Activated CD4-positive, alpha-beta T cell treated with anti-CD3 and anti-CD28 coated beads for 36 hours (primary cell): ENCODE data around the gene SUPT20H. TPM values are rescaled to one million over a fixed set of nuclear protein-coding genes. Genes with fewer than 3 reads are reported as not detected.
A peak's percentile ranks its signal among the peaks of the same experiment; 100 is the strongest.
"Not testable (repeated sequence)": the region's sequence is repeated elsewhere in the genome, so short reads cannot be mapped to it uniquely, and the experiment has no call there.

Experiments
- ATAC-seq: fragments of 200-7000 bp; cut with Tn5 transposase; one replicate; pipeline ENCODE4 v1.10.0; 2021; ENCODE audit warnings: mild to moderate bottlenecking, moderate library complexity
- CTCF ChIA-PET: fragments of 350-600 bp; sonication (Branson Sonifier 250); formaldehyde crosslinking; loops from one replicate; lab custom pipeline; 2021; ENCODE audit warnings: antibody characterized with exemption; lab: Charles Lee
- POLR2A ChIA-PET: fragments of 350-600 bp; sonication (Branson Sonifier 250); formaldehyde crosslinking; loops from one replicate; lab custom pipeline; 2021; ENCODE audit warnings: antibody characterized with exemption, inconsistent platforms; lab: Charles Lee
- DNase-seq: peaks from one replicate; pipeline ENCODE4 v3.0.0-alpha.2; 2020
- H3K27ac Mint-ChIP-seq: one replicate; pipeline ENCODE4 v1.8.0; 2021; ENCODE audit warnings: mixed read lengths
- H3K27me3 Mint-ChIP-seq: one replicate; pipeline ENCODE4 v1.8.0; 2021; ENCODE audit warnings: mixed read lengths
- H3K36me3 Mint-ChIP-seq: one replicate; pipeline ENCODE4 v1.8.0; 2021; ENCODE audit warnings: low read depth, mixed read lengths
- H3K4me1 Mint-ChIP-seq: one replicate; pipeline ENCODE4 v1.8.0; 2021; ENCODE audit warnings: mixed read lengths
- H3K4me3 Mint-ChIP-seq: one replicate; pipeline ENCODE4 v1.8.0; 2021; ENCODE audit warnings: mild to moderate bottlenecking, moderate library complexity, mixed read lengths
- H3K9me3 Mint-ChIP-seq: one replicate; pipeline ENCODE4 v1.8.0; 2021; ENCODE audit warnings: low read depth, mixed read lengths
- intact Hi-C, 2 experiments: fragments of 100-400 bp; cut with DNase I in 1 of 2; cut with micrococcal nuclease in 1 of 2; formaldehyde crosslinking; loops; one replicate each; pipeline versions ENCODE4 v1.14.2 to v1.15.1; 2022 to 2024; cut with DNase I, micrococcal nuclease
- total RNA-seq, 2 experiments: library from RNA; stranded (reverse); gene quantifications; one replicate each; pipeline ENCODE4 v1.2.3, GENCODE V29; 2021

The SUPT20H gene
- total RNA-seq, 2 experiments from 2014 or later: 67.2 to 69.4 TPM

DNA sequence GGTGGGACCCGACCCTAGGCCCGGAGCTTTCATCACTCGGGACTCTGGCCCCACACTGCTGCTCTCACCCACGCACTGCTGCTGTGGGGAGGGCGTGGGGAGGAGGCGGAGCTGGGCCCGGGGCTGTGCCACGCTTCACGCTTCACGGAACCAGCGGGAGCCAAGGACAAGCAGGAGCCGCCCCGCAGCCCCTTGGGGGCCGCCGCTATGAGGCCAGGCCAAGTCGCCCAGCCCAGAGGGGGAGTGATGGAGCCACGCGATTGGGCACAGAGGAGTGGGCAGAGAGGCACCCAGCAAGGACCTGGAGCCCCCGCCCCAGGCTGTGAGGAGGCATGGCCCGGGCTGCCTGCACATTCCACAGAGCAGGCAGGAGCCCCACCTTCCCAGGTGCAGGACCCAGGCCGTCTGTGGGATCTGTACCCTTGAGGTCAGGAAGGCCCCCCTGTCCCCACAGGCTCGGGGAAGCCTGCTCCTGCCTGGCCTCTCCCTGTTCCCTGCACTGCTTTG, 10.2 kb upstream of the SUPT20H start:
- ChIA-PET POLR2A (interaction anchor here (0.7 kb wide), 1 partner anchor 1298 kb away, joined by 3 read pairs; no protein-coding TSS in a partner anchor), CTCF (no interaction called here)
- no peak overlapping the region for H3K4me3 Mint-ChIP-seq
- intact Hi-C loops: loop anchor here in 1 of 2 experiments (2.0 to 10.0 kb wide), 4 partner anchors 211 to 1848 kb away; no protein-coding TSS in a partner anchor
- no peaks in the 10 kb centered on the region for H3K9me3 Mint-ChIP-seq
- no peaks in the 10 kb centered on the region for H3K4me1 Mint-ChIP-seq
- DNase-seq (no peak), ATAC-seq (no peak)
- H3K36me3 Mint-ChIP-seq: no peaks in the 10 kb centered on the region
- H3K27me3 Mint-ChIP-seq: no peaks in the 10 kb centered on the region
- H3K27ac Mint-ChIP-seq: no peak overlapping the region

DNA sequence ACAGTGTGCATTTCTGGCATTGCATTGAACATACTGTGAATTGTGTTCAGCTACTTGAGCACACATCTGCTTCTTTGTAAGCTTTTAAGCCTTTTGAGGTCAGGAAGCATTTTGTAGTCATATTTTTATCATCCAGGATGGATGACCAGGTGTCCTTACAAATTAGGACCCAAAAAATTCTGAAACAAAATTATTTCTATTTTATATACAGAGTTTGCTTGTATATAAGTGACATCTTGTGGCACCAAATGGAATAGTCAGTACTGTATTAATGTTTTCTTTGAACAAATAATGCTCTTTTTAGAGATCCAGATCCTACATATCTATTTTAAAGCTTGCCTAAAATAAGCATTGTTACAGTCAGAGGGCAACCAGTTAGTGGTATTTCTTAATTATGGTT, 9.5 kb upstream of the SUPT20H start:
- intact Hi-C loops: loop anchor here in 1 of 2 experiments (2.0 kb wide), 1 partner anchor 210 kb away; no protein-coding TSS in a partner anchor
- Mint-ChIP-seq H3K27me3 (no peaks in the 10 kb centered on the region), H3K36me3 (no peaks in the 10 kb centered on the region), H3K9me3 (no peaks in the 10 kb centered on the region), H3K27ac (no peak overlapping the region), H3K4me1 (no peaks in the 10 kb centered on the region), H3K4me3 (no peak overlapping the region)
- DNase-seq (no peak), ATAC-seq (no peak)
- CTCF ChIA-PET: no interaction called here
- POLR2A ChIA-PET: interaction anchor here (0.7 kb wide), 1 partner anchor 1299 kb away, joined by 3 read pairs; no protein-coding TSS in a partner anchor

DNA sequence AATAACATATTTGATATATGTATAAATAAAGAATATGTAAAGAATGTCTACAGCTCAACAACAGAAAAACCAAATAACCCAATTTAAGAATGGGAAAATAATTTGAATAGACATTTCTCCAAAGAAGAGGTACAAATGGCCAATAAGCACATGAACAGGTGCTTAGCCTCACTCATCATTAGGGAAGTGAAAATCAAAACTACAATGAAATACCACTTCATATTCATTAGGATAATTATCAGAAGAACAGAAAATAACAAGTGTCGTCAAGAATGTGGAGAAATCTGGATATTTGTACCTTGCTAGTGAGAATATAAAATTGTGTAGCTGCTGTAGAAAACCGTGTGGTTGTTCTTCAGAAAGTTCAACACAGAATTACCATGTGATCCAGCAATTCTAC, 8.4 kb upstream of the SUPT20H start:
- Mint-ChIP-seq H3K27me3 (no peaks in the 10 kb centered on the region), H3K36me3 (no peaks in the 10 kb centered on the region), H3K4me3 (no peak overlapping the region), H3K27ac (no peak overlapping the region), H3K9me3 (no peaks in the 10 kb centered on the region), H3K4me1 (no peaks in the 10 kb centered on the region)
- intact Hi-C loops: loop anchor here in 1 of 2 experiments (2.0 kb wide), 1 partner anchor 209 kb away; no protein-coding TSS in a partner anchor
- ATAC-seq: no peak
- ChIA-PET CTCF (no interaction called here), POLR2A (no interaction called here)
- DNase-seq: no peak

DNA sequence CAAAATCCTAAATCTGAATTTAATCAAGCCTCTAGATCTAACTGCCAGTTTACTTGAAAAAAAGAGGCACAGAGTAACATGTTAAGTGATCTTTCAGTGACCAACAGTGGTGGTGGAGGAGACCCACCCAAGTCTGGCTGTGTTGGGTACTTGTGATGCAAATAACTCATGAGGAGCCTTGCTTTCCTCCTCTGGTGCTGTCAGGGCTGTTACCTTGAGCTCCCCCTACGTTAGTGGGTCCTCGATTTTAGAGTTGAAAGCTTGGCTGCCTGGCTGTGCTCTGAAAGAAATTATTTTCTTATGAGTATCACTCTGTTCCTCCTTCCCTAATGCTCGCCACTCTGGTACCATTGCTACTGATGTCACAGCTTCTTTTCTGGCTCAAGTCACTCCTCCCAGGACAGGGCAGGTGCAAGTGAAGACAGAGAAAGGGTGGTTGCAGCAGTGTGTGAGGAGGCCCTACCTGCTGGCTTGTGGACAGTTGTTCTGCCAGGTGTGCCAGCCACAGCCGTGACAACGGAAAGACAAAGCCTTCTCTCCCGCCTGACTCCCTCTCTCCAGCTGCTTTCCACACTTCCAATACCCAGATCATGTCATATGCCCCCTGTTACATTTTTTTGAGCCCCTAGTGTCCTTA, 6.5 kb upstream of the SUPT20H start:
- H3K36me3 Mint-ChIP-seq: no peaks in the 10 kb centered on the region
- no peaks in the 10 kb centered on the region for H3K9me3 Mint-ChIP-seq
- intact Hi-C loops: no loop called here
- no peaks in the 10 kb centered on the region for H3K27me3 Mint-ChIP-seq
- ATAC-seq (no peak), DNase-seq (no peak)
- no peak overlapping the region for H3K4me3 Mint-ChIP-seq
- H3K27ac Mint-ChIP-seq: no peak overlapping the region
- CTCF ChIA-PET: interaction anchor here (0.7 kb wide), 1 partner anchor 83 kb away, joined by 3 read pairs; no protein-coding TSS in a partner anchor
- POLR2A ChIA-PET: no interaction called here
- H3K4me1 Mint-ChIP-seq: no peaks in the 10 kb centered on the region

DNA sequence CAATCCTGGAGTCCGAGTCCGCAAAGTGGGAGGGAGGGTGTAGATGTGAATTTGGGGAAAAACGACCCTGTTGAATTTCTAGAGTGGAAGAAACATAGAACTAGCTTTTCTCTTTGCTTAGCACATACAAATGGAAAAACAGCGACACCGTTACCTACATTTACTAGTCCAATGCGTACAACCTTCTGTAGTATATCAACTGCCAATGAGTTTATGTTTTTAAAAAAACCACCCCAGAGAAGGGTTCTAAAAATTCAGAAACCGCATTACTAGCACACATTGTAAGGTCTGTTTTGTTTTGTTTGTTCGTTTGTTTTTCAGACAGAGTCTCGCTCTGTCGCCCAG, 332 bp upstream of the SUPT20H start:
- Mint-ChIP-seq H3K4me1 (peaks cover 29% of the 10 kb centered on the region), H3K27me3 (no peaks in the 10 kb centered on the region), H3K27ac (peak overlapping the region; percentile 88), H3K4me3 (peak overlapping the region; percentile 98), H3K9me3 (peaks cover 2% of the 10 kb centered on the region), H3K36me3 (peaks cover 26% of the 10 kb centered on the region)
- ATAC-seq: peak; percentile 28
- no peak for DNase-seq
- ChIA-PET POLR2A (no interaction called here), CTCF (no interaction called here)
- intact Hi-C loops: loop anchor here (1.0 to 5.0 kb wide), 7 partner anchors 61 to 1977 kb away; partner anchors contain the start of genes ALG5 (in 2 of the 2), UFM1 (in 2 of the 2) and RFXAP (in 1 of the 2)

DNA sequence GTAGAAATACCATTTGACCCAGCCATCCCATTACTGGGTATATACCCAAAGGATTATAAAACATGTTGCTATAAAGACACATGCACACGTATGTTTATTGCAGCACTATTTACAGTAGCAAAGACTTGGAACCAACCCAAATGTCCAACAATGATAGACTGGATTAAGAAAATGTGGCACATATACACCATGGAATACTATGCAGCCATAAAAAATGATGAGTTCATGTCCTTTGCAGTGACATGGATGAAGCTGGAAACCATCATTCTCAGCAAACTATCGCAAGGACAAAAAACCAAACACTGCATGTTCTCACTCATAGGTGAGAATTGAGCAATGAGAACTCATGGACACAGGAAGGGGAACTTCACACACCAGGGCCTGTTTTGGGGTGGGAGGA, 3.3 kb downstream of the SUPT20H start:
- H3K9me3 Mint-ChIP-seq, POLR2A ChIA-PET, CTCF ChIA-PET, DNase-seq, ATAC-seq, H3K4me3 Mint-ChIP-seq, H3K27me3 Mint-ChIP-seq, H3K27ac Mint-ChIP-seq: not testable (repeated sequence)
- intact Hi-C loops: loop anchor here in 1 of 2 experiments (5.0 kb wide), 1 partner anchor 1291 kb away; the partner anchor contains the start of gene UFM1
- peaks cover 55% of the 10 kb centered on the region for H3K4me1 Mint-ChIP-seq
- peaks cover 54% of the 10 kb centered on the region for H3K36me3 Mint-ChIP-seq

DNA sequence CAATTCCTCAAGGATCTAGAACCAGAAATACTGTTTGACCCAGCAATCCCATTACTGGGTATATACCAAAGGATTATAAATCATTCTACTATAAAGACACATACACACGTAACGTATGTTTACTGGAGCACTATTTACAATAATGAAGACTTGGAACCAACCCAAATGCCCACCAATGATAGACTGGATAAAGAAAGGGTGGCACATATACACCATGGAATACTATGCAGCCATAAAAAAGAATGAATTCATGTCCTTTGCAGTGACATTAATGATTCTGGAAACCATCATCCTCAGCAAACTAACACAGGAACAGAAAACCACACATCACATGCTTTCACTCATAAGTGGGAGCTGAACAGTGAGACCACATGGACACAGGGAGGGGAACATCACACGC, 6.4 kb downstream of the SUPT20H start:
- DNase-seq, ATAC-seq, H3K9me3 Mint-ChIP-seq, H3K4me3 Mint-ChIP-seq, intact Hi-C loops, H3K27ac Mint-ChIP-seq, H3K27me3 Mint-ChIP-seq, POLR2A ChIA-PET, CTCF ChIA-PET: not testable (repeated sequence)
- Mint-ChIP-seq H3K4me1 (peaks cover 51% of the 10 kb centered on the region), H3K36me3 (peaks cover 54% of the 10 kb centered on the region)

DNA sequence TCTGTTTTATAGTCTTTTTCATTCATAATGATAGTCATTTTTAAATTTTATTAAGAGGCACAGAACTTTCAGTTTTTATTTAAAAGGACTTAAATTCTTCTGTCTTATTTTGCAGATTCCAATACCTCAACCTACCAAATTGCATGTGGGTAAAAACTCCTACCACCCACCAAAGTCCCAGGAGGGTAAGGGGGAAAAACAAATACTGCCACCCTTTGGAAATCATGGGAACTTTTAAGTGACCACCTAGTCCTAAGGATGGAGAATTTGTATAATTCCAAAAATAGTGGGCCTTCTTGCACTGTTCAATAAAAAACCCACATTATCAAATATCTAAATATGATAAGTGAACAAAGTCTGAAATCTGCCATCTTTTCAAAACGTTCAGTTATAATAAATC, 9.7 kb downstream of the SUPT20H start:
- peaks cover 47% of the 10 kb centered on the region for H3K36me3 Mint-ChIP-seq
- CTCF ChIA-PET: no interaction called here

DNA sequence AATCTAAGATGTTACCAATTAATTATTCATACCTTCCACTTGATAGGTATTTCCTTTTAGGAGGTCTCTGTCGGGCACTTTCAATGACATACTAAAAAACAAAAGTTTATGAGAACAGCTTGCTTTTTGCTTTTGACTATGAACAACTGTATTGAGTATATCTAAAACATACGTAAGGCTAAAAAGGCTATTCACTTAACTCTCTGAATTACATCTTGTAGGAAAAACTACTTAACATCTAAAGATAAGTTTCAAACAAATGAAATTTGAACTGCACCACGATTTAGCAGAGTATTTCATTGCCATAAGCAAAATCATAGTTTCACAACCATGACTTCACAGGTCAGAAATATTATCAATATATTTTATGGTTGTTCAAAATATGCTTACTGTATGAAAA, 11.6 kb downstream of the SUPT20H start:
- Mint-ChIP-seq H3K27ac (no peak overlapping the region), H3K9me3 (no peaks in the 10 kb centered on the region), H3K36me3 (peaks cover 40% of the 10 kb centered on the region), H3K27me3 (no peaks in the 10 kb centered on the region), H3K4me3 (no peak overlapping the region), H3K4me1 (peaks cover 19% of the 10 kb centered on the region)
- POLR2A ChIA-PET: no interaction called here
- intact Hi-C loops: no loop called here
- CTCF ChIA-PET: interaction anchor here (0.9 to 2.3 kb wide), 5 partner anchors 8 to 24 kb away, joined by 3 to 19 read pairs (median 4); no protein-coding TSS in a partner anchor
- DNase-seq (no peak), ATAC-seq (no peak)

More for the DNA sequence above, 9.7 kb downstream of the SUPT20H start:
- Mint-ChIP-seq H3K27ac (no peak overlapping the region), H3K9me3 (peaks cover 2% of the 10 kb centered on the region), H3K4me3 (no peak overlapping the region), H3K27me3 (no peaks in the 10 kb centered on the region), H3K4me1 (peaks cover 30% of the 10 kb centered on the region)
- intact Hi-C loops: no loop called here
- DNase-seq (no peak), ATAC-seq (no peak)
- POLR2A ChIA-PET: no interaction called here

DNA sequence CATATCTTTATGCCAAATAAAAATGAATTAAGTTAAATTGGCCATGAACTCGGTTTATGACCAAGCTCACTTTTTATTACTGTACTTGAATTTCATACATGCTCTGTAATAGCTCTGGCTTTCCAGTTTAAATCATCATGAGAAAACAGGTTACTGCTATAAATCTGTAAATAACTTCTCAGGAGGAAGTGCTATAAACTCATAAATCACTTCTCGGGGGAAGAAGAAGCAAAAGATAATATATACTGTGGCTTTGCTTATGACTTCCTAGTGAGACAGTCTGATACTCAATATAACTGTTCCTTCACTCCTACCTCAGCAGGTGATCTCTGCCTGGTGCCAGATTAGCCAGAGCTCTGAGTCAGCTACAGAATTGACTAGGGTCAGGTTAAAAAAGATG, 12.5 kb downstream of the SUPT20H start:
- no peak for DNase-seq
- no peak overlapping the region for H3K27ac Mint-ChIP-seq
- H3K9me3 Mint-ChIP-seq: no peaks in the 10 kb centered on the region
- ChIA-PET POLR2A (no interaction called here), CTCF (interaction anchor here (0.9 to 2.3 kb wide), 4 partner anchors 10 to 23 kb away, joined by 3 to 19 read pairs (median 4); no protein-coding TSS in a partner anchor)
- H3K4me3 Mint-ChIP-seq: no peak overlapping the region
- H3K4me1 Mint-ChIP-seq: peaks cover 11% of the 10 kb centered on the region
- H3K27me3 Mint-ChIP-seq: no peaks in the 10 kb centered on the region
- ATAC-seq: no peak
- peaks cover 40% of the 10 kb centered on the region for H3K36me3 Mint-ChIP-seq
- intact Hi-C loops: no loop called here

DNA sequence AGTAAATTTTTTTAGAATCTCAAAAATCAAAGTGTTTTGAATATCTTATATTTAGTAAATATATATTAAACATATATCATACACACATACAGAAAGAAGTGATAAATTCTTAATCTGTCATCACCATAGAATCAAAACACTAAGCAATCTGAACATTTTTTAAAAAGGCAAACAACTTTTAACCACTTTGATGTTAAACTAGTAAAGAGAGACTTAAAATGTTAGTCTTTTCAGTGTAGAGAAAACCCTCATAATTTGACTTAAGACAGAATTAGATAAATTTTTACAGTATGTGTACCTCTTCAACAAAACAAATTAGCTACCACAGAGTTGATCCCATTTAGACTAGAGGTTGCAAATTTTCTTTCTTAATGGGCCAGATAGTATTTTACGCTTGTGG, 13.4 kb downstream of the SUPT20H start:
- H3K4me3 Mint-ChIP-seq: no peak overlapping the region
- H3K9me3 Mint-ChIP-seq: no peaks in the 10 kb centered on the region
- POLR2A ChIA-PET: no interaction called here
- no peak for ATAC-seq
- no peaks in the 10 kb centered on the region for H3K27me3 Mint-ChIP-seq
- peaks cover 40% of the 10 kb centered on the region for H3K36me3 Mint-ChIP-seq
- CTCF ChIA-PET: interaction anchor here (1.3 to 2.3 kb wide), 2 partner anchors 14 to 22 kb away, joined by 3 to 19 read pairs; no protein-coding TSS in a partner anchor
- no peak overlapping the region for H3K27ac Mint-ChIP-seq
- peaks cover 3% of the 10 kb centered on the region for H3K4me1 Mint-ChIP-seq
- intact Hi-C loops: no loop called here
- no peak for DNase-seq

DNA sequence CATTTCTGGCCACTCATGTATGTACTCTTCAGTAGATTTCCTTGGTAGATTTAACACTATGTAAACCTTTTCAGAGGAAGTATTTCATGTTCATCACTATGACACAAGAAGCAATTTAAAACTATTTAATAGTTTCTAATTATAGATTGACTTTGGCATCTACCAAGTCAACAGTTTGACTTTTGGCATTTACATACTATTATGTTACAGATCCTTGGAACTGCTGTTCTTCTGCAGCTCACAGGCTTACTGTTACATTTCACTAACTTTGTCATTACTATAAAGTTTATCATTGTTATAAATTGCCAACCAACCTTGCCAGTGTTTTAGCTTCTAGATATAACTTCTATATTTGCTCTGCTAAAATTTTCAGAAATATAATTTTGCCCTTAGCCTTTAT, 18.7 kb downstream of the SUPT20H start:
- intact Hi-C loops: no loop called here
- H3K4me1 Mint-ChIP-seq: no peaks in the 10 kb centered on the region
- no peak for ATAC-seq
- DNase-seq: no peak
- H3K4me3 Mint-ChIP-seq: no peak overlapping the region
- POLR2A ChIA-PET: interaction anchor here (0.6 kb wide), 1 partner anchor 41 kb away, joined by 7 read pairs; no protein-coding TSS in a partner anchor
- H3K9me3 Mint-ChIP-seq: no peaks in the 10 kb centered on the region
- no peak overlapping the region for H3K27ac Mint-ChIP-seq
- peaks cover 40% of the 10 kb centered on the region for H3K36me3 Mint-ChIP-seq
- no peaks in the 10 kb centered on the region for H3K27me3 Mint-ChIP-seq
- CTCF ChIA-PET: no interaction called here
